A549 (cell line): ENCODE data around the gene GRM7. TPM values are rescaled to one million over a fixed set of nuclear protein-coding genes. Genes with fewer than 3 reads are reported as not detected.

Experiments used
- ATAC-seq, 2 experiments: fragments of 200-7000 bp in 1 of 2; fragments of >200 bp in 1 of 2; cut with Nextera tagmentation in 1 of 2; cut with Tn5 transposase in 1 of 2; 3 replicates each; pipeline versions ENCODE4 v1.8.0 to v1.9.1; 2018 to 2020; ENCODE audit warnings: mild to moderate bottlenecking in 1 of 2, moderate library complexity in 1 of 2
- CTCF ChIA-PET: fragments of 300-600 bp; sonication (Branson Sonifier 250); formaldehyde crosslinking; extraction: SDS; loops from one replicate; lab custom pipeline; 2021; ENCODE audit warnings: antibody characterized with exemption, inconsistent platforms; lab: Yijun Ruan, JAX
- POLR2A ChIA-PET: fragments of 350-600 bp; formaldehyde crosslinking; extraction: SDS; loops from one replicate; lab custom pipeline; 2021; ENCODE audit warnings: antibody characterized with exemption, inconsistent platforms; lab: Yijun Ruan, JAX
- DNase-seq, 2 experiments: peaks; one replicate each; pipeline versions ENCODE4 v3.0.0 to v3.0.0-alpha.2; 2011 to 2016; ENCODE audit warnings: low read depth in 1 of 2, low spot score in 1 of 2
- FAIRE-seq: peaks from 2 replicates; lab custom pipeline; 2011; peaks lifted over from hg19 to GRCh38; lab: Jason Lieb, UNC
- H3K27ac ChIP-seq, 2 experiments: fragments of >200 bp; sonication (Bioruptor Twin); formaldehyde crosslinking; 3 replicates each; pipeline ENCODE4 v1.5.1; 2016 to 2017
- H3K4me1 ChIP-seq: fragments of >200 bp; sonication (Bioruptor Twin); formaldehyde crosslinking; 3 replicates; pipeline ENCODE4 v1.6.1; 2016
- H3K4me2 ChIP-seq: fragments of >200 bp; sonication (Bioruptor Twin); formaldehyde crosslinking; 3 replicates; pipeline ENCODE4 v1.6.1; 2016
- H3K4me3 ChIP-seq: fragments of >200 bp; sonication (Bioruptor Twin); formaldehyde crosslinking; 3 replicates; pipeline ENCODE4 v1.5.1; 2016
- H3K9me3 ChIP-seq: fragments of >200 bp; sonication (Bioruptor Twin); formaldehyde crosslinking; 3 replicates; pipeline ENCODE4 v1.6.1; 2016
- EP300 ChIP-seq, 2 experiments: fragments of >200 bp; sonication (Bioruptor Twin); formaldehyde crosslinking; IDR thresholded peaks; 2 replicates in 1 of 2; 3 replicates in 1 of 2; pipeline ENCODE4 v1.6.1; 2016 to 2017
- FOSB ChIP-seq: fragments of 250-450 bp; sonication (Bioruptor Pico); IDR thresholded peaks from 2 replicates; pipeline ENCODE4 v1.5.0; 2020; ENCODE audit warnings: mild to moderate bottlenecking, moderate library complexity
- HDAC2 ChIP-seq: fragments of 200-600 bp; sonication (generic); IDR thresholded peaks from 2 replicates; pipeline ENCODE4 v1.6.1; 2016
- HEYL ChIP-seq: fragments of 250-450 bp; sonication (Bioruptor Pico); IDR thresholded peaks from 2 replicates; pipeline ENCODE4 v1.8.0; 2021; ENCODE audit warnings: mild to moderate bottlenecking, moderate library complexity
- HOXA7 ChIP-seq: fragments of 250-450 bp; sonication (Bioruptor Pico); IDR thresholded peaks from 2 replicates; pipeline ENCODE4 v1.5.0; 2020; ENCODE audit warnings: mild to moderate bottlenecking, moderate library complexity
- HOXB5 ChIP-seq: fragments of 250-450 bp; sonication (Bioruptor Pico); IDR thresholded peaks from 2 replicates; pipeline ENCODE4 v1.5.0; 2020; ENCODE audit warnings: mild to moderate bottlenecking, moderate library complexity
- JUNB ChIP-seq: fragments of >200 bp; sonication (Bioruptor Twin); formaldehyde crosslinking; IDR thresholded peaks from 2 replicates; pipeline ENCODE4 v1.6.1; 2016
- KDM1A ChIP-seq: fragments of 200-600 bp; sonication (generic); IDR thresholded peaks from 2 replicates; pipeline ENCODE4 v1.6.1; 2016; ENCODE audit warnings: low read depth, mild to moderate bottlenecking
- MAFK ChIP-seq: fragments of 450-650 bp; IDR thresholded peaks from 2 replicates; pipeline ENCODE4 v1.6.1; 2014; ENCODE audit not compliant: partially characterized antibody
- MAX ChIP-seq: IDR thresholded peaks from 2 replicates; pipeline ENCODE4 v1.6.1; 2012
- MYC ChIP-seq: IDR thresholded peaks from 2 replicates; pipeline ENCODE4 v1.6.1; 2012; ENCODE audit warnings: mild to moderate bottlenecking, inconsistent platforms, low read length, improper control_type of control experiment, borderline replicate concordance
- PHF8 ChIP-seq: fragments of 200-600 bp; sonication (generic); IDR thresholded peaks from 2 replicates; pipeline ENCODE4 v1.6.1; 2016; ENCODE audit warnings: low read depth, mild to moderate bottlenecking, antibody characterized with exemption, moderate library complexity, borderline replicate concordance
- POLR2AphosphoS2 ChIP-seq: conservative IDR thresholded peaks from 2 replicates; pipeline ENCODE4 v1.6.1; 2012; ENCODE audit warnings: low read length, improper control_type of control experiment, inconsistent platforms
- RARB ChIP-seq: fragments of 250-450 bp; sonication (Bioruptor Pico); IDR thresholded peaks from 2 replicates; pipeline ENCODE4 v1.8.0; 2021; ENCODE audit warnings: mild to moderate bottlenecking, moderate library complexity
- RCOR1 ChIP-seq: fragments of 150-350 bp; IDR thresholded peaks from 2 replicates; pipeline ENCODE4 v1.6.1; 2014; ENCODE audit warnings: antibody characterized with exemption, low read length, low read depth
- REST ChIP-seq: fragments of 200-600 bp; sonication (generic); IDR thresholded peaks from 2 replicates; pipeline ENCODE4 v1.6.1; 2016; ENCODE audit warnings: antibody characterized with exemption, mild to moderate bottlenecking, moderate library complexity
- RNF2 ChIP-seq: fragments of 200-600 bp; sonication (generic); IDR thresholded peaks from 2 replicates; pipeline ENCODE4 v1.6.1; 2016; ENCODE audit warnings: low read depth, mild to moderate bottlenecking, antibody characterized with exemption, moderate library complexity, borderline replicate concordance
- SMC3 ChIP-seq: fragments of >200 bp; sonication (Bioruptor Twin); formaldehyde crosslinking; IDR thresholded peaks from 3 replicates; pipeline ENCODE4 v1.6.1; 2018; ENCODE audit warnings: inconsistent platforms
- SREBF2 ChIP-seq: fragments of 450-650 bp; IDR thresholded peaks from 2 replicates; pipeline ENCODE4 v1.6.1; 2014; ENCODE audit warnings: mild to moderate bottlenecking, moderate library complexity
- TP53 ChIP-seq: fragments of 250-450 bp; sonication (Bioruptor Pico); IDR thresholded peaks from 2 replicates; pipeline ENCODE4 v1.5.0; 2021; ENCODE audit warnings: mild to moderate bottlenecking, moderate library complexity
- USF2 ChIP-seq: fragments of 450-650 bp; IDR thresholded peaks from 2 replicates; pipeline ENCODE4 v1.6.1; 2014; ENCODE audit warnings: antibody characterized with exemption
- ZC3H11A ChIP-seq: fragments of 450-650 bp; IDR thresholded peaks from 2 replicates; pipeline ENCODE4 v1.6.1; 2014; ENCODE audit warnings: antibody characterized with exemption, mild to moderate bottlenecking
- ZFP36 ChIP-seq: fragments of 450-650 bp; IDR thresholded peaks from 2 replicates; pipeline ENCODE4 v1.6.1; 2014; ENCODE audit warnings: borderline replicate concordance; ENCODE audit not compliant: partially characterized antibody
- ZNF302 ChIP-seq: fragments of 250-450 bp; sonication (Bioruptor Pico); IDR thresholded peaks from 2 replicates; pipeline ENCODE4 v1.9.0; 2021; ENCODE audit warnings: inconsistent platforms, mild to moderate bottlenecking, moderate library complexity
- WGBS: methylation state at CpG from one replicate; pipeline ENCODE4 v1.1.6; 2017; ENCODE audit errors: missing lambda C conversion rate; 5-methylcytosine and 5-hydroxymethylcytosine counted together
- polyA plus RNA-seq, 4 experiments: library from polyadenylated mRNA; depleted of rRNA in 3 of 4; stranded (reverse); fragments of >200 nt; fragmentation: RNase III in 1 of 4; extraction: RNeasy Plus Mini Kit Qiagen cat#74134 plus additional on column Dnase treatment in 1 of 4; gene quantifications; 2 replicates in 3 of 4; 3 replicates in 1 of 4; pipeline ENCODE4 v1.2.3, GENCODE V29; 2011 to 2017
- TF ChIP-seq, protein P1 (sequence below): fragments of 150-350 bp; IDR thresholded peaks from 2 replicates; pipeline ENCODE4 v1.6.1; 2014; ENCODE audit warnings: low read depth, mild to moderate bottlenecking, low read length
- TF ChIP-seq, protein P2 (sequence below): fragments of >200 bp; sonication (Bioruptor Twin); formaldehyde crosslinking; IDR thresholded peaks from 3 replicates; pipeline ENCODE4 v1.6.1; 2016
- TF ChIP-seq, protein P3 (sequence below): fragments of >200 bp; sonication (Bioruptor Twin); formaldehyde crosslinking; IDR thresholded peaks from 3 replicates; pipeline ENCODE4 v1.5.1; 2016

The GRM7 gene
- polyA plus RNA-seq, 2 of the 4 experiments (the other 2 are of a cell fraction) = not detected

DNA sequence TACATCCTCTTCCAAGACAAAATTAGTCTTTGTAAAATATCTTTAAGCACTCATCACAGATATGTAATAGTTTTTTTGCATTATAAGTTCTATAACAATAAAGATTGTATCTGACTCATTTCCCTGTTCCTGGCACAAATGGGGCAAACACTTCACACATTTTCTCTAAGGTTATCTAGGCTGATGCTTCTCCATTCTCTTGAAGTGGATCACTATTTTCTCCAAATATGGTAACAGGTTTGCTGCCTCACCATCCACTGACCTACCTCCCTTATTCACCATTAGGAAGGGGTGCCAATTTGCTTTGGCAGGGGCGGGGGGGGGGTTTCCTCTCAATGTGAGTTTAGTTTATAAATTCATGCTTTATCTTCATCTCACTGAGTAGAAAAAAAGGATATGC is 873.0 kb downstream of the GRM7 start:
- H3K4me3 ChIP-seq = no peak overlapping the region
- CTCF ChIA-PET = no interaction called here
- DNase-seq (no peak), ATAC-seq (no peak), FAIRE-seq (no peak)
- 7% methylated on average over 1 of the region's 1 CpG for WGBS
- H3K4me2 ChIP-seq = no peak overlapping the region
- no peaks in the 10 kb centered on the region; the same call in 2 of the 3 replicates for H3K9me3 ChIP-seq
- no peaks in the 10 kb centered on the region for H3K4me1 ChIP-seq
- H3K27ac ChIP-seq = no peak overlapping the region
- TF ChIP-seq MAFK (no peak), MAX (no peak), ZC3H11A (no peak), HDAC2 (no peak), SREBF2 (no peak), RCOR1 (no peak), HOXA7 (CRISPR knock-in tag) (no peak)
- TF ChIP-seq, protein P1, sequence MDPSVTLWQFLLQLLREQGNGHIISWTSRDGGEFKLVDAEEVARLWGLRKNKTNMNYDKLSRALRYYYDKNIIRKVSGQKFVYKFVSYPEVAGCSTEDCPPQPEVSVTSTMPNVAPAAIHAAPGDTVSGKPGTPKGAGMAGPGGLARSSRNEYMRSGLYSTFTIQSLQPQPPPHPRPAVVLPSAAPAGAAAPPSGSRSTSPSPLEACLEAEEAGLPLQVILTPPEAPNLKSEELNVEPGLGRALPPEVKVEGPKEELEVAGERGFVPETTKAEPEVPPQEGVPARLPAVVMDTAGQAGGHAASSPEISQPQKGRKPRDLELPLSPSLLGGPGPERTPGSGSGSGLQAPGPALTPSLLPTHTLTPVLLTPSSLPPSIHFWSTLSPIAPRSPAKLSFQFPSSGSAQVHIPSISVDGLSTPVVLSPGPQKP = no peak
- TF ChIP-seq, all 56 proteins: peak for 0
- POLR2A ChIA-PET = no interaction called here

DNA sequence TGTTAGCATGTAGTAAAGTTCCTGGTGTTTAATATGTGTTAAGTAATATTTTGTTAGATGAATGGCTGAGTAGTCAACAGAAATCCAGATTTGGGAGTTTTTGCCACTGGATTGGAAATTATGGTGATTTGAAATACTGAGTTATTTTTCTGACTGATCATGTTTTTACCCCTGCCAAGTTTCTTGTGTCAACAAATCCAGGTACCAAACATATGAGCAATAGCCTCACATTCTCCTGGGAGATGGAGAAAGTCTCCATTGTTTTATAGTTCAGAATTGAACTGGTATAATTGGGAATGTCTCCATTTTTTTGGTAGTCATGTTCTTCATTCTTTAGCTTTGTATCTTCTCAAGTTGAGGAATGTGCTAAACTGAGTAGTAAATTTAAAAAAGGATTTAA is 873.5 kb downstream of the GRM7 start:
- no peak for FAIRE-seq
- H3K9me3 ChIP-seq = no peaks in the 10 kb centered on the region; the same call in 2 of the 3 replicates
- H3K4me1 ChIP-seq = no peaks in the 10 kb centered on the region
- ChIA-PET CTCF (no interaction called here), POLR2A (no interaction called here)
- TF ChIP-seq REST (no peak), POLR2AphosphoS2 (no peak), TP53 (no peak), KDM1A (no peak), SMC3 (no peak), EP300 (IDR thresholded peaks at IDR 0.05) (no peak), FOSB (no peak), ZFP36 (no peak), RARB (CRISPR knock-in tag) (no peak), MYC (no peak), HOXB5 (no peak), USF2 (no peak), RNF2 (no peak), JUNB (no peak), HEYL (CRISPR knock-in tag) (no peak), ZNF302 (CRISPR knock-in tag) (no peak), PHF8 (no peak)
- TF ChIP-seq, protein P2, sequence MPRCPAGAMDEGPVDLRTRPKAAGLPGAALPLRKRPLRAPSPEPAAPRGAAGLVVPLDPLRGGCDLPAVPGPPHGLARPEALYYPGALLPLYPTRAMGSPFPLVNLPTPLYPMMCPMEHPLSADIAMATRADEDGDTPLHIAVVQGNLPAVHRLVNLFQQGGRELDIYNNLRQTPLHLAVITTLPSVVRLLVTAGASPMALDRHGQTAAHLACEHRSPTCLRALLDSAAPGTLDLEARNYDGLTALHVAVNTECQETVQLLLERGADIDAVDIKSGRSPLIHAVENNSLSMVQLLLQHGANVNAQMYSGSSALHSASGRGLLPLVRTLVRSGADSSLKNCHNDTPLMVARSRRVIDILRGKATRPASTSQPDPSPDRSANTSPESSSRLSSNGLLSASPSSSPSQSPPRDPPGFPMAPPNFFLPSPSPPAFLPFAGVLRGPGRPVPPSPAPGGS = no peak
- TF ChIP-seq, protein P3, sequence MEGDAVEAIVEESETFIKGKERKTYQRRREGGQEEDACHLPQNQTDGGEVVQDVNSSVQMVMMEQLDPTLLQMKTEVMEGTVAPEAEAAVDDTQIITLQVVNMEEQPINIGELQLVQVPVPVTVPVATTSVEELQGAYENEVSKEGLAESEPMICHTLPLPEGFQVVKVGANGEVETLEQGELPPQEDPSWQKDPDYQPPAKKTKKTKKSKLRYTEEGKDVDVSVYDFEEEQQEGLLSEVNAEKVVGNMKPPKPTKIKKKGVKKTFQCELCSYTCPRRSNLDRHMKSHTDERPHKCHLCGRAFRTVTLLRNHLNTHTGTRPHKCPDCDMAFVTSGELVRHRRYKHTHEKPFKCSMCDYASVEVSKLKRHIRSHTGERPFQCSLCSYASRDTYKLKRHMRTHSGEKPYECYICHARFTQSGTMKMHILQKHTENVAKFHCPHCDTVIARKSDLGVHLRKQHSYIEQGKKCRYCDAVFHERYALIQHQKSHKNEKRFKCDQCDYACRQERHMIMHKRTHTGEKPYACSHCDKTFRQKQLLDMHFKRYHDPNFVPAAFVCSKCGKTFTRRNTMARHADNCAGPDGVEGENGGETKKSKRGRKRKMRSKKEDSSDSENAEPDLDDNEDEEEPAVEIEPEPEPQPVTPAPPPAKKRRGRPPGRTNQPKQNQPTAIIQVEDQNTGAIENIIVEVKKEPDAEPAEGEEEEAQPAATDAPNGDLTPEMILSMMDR = no peak
- no peak for ATAC-seq
- H3K27ac ChIP-seq = no peak overlapping the region
- DNase-seq = no peak
- no peak overlapping the region for H3K4me3 ChIP-seq
- no peak overlapping the region for H3K4me2 ChIP-seq
